DMS114 treated with DMSO at 0.1 percent for 48 hours (cell line): ENCODE measurements around the gene PLSCR1.
"Not testable (repeated sequence)": the region's sequence is repeated elsewhere in the genome, so short reads cannot be mapped to it uniquely, and the experiment has no call there.

Experiments used
- DNase-seq: peaks from one replicate; lab custom pipeline; 2025; ENCODE audit not compliant: unreplicated experiment; lab: John Stamatoyannopoulos, UW

Gene PLSCR1

GRCh38 chr3:146519810-146520209 lies 24.6 kb downstream of the PLSCR1 start:
- no peak for DNase-seq

- no peak for DNase-seq
These were observed 26.5 kb downstream of the PLSCR1 start for GRCh38 chr3:146517684-146518435.

GRCh38 chr3:146513386-146514051 lies 30.9 kb downstream of the PLSCR1 start:
- no peak for DNase-seq

DNA sequence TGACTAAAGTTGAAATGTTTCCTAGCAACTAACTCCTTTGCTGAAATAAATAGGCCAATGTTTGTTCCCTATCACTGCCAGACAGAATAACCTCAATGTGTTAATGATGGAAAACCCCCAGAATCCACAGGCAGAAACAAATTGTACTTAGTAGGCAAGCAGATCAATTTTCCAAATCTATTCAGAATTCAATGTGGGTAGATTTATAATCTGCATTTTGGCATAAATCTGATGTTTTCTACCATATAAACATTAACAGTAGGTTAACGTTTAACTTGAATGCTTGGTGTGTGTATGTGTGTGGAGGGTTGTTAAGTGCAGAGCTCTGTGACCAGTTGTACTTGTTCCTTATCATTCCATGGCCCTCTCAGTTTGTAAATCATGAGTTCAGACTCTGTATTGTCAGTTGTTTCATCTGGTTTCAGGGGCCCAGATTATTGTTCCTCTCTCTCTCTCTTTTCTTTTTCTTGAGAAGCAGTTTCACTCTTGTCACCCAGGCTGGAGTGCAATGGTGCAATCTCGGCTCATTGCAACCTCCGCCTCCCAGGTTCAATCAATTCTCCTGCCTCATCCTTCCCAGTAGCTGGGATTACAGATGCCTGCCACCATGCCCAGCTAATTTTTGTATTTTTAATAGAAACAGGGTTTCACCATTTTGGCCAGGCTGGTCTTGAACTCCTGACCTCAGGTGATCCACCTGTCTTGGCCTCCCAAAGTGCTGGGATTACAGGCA lies 32.8 kb downstream of the PLSCR1 start:
- DNase-seq: no peak

- no peak for DNase-seq
These were observed 36.9 kb downstream of the PLSCR1 start for GRCh38 chr3:146507331-146508120.

GRCh38 chr3:146505516-146505915 lies 38.9 kb downstream of the PLSCR1 start:
- no peak for DNase-seq

- DNase-seq: no peak
These were observed 39.8 kb downstream of the PLSCR1 start for GRCh38 chr3:146504498-146505197.

GRCh38 chr3:146503461-146504202 lies 40.8 kb downstream of the PLSCR1 start:
- no peak for DNase-seq

- DNase-seq: no peak
These were observed 41.4 kb downstream of the PLSCR1 start for GRCh38 chr3:146502887-146503460.

DNA sequence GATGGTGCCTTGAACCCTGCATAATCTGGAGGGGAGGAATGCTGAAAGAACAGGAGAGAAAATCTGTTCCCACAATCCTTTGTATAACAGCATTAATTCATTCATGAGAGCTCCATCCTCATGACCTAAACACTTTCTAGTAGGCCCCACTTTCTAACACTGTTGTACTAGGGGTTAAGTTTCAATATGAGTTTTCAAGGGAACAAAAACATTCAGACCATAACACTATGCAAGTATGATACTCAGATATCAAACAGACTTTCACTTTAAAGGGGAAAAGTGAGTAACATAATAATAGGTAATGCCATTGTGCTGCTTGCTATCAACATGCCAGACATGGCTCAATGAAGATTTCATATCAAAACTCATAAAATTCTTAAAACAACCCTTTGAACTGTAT lies 42.7 kb downstream of the PLSCR1 start:
- no peak for DNase-seq

GRCh38 chr3:146499701-146500100 lies 44.7 kb downstream of the PLSCR1 start:
- DNase-seq: no peak

DNA sequence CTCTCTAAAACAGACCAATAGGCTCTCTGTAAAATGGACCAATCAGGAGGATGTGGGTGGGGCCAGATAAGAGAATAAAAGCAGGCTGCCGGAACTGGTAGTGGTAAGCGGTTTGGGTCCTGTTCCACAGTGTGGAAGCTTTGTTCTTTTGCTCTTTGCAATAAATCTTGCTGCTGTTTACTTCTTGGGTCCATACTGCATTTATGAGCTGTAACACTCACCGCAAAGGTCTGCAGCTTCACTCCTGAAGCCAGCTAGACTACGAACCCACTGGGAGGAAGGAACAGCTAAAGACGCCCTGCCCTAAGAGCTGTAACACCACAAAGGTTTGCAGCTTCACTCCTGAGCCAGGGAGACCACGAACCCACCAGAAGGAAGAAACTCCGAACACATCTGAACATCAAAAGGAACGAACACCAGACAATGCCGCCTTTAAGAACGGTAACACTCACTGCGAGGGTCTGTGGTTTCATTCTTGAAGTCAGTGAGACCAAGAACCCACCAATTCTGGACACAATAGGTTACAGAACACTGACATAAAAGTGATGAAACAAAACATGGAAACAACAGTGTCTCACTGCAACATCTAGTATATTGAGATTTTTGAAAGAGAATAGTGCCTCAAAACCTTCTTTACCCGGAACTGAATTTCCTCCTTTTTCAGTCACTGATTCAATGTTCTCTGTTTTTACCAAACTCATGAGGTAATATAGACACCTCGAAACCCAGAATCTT lies 46.2 kb downstream of the PLSCR1 start:
- DNase-seq: no peak

DNA sequence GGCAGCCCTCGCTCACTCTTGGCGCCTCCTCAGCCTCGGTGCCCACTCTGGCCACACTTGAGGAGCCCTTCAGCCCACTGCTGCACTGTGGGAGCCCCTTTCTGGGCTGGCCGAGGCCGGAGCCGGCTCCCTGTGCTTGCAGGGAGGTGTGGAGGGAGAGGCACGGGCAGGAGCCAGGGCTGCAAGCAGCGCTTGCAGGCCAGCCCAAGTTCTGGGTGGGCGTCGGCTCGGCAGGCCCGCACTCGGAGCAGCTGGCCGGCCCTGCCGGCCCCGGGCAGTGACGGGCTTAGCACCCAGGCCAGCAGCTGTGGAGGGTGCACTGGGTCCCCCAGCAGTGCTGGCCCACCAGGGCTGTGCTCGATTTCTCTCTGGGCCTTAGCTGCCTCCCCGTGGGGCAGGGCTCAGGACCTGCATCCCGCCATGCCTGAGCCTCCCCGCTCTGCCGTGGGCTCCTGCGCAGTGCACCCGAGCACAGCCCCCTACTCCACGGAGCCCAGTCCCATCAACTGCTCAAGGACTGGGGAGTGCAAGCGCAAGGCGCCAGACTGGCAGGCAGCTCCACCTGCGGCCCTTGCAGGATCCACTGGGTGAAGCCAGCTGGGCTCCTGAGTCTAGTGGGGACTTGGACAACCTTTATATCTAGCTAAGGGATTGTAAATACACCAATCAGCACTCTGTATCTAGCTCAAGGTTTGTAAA lies 47.1 kb downstream of the PLSCR1 start:
- not testable (repeated sequence) for DNase-seq

DNA sequence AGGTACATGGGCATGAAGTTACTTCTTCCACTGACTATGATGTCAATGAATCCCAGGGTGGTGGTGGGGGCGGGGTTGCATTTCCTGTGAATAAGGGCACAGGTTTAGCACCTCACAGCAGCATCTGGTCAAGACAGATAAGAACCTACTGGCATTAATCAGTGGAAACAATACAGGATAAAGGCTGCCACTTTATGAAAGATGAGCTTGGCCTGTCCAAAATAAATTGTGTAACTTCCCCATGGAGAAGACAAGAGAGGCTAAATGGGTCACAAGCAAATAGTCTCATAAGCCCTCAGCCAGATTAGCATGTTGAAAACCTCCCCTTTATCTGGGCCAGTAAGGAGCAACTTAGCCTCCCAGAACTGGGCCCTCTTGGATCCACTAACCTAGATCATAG lies 47.7 kb downstream of the PLSCR1 start:
- DNase-seq: no peak

- no peak for DNase-seq
These were observed 48.2 kb downstream of the PLSCR1 start for GRCh38 chr3:146496251-146496650.

- no peak for DNase-seq
These were observed 50.6 kb downstream of the PLSCR1 start for GRCh38 chr3:146493761-146494160.

- DNase-seq: no peak
These were observed 51.2 kb downstream of the PLSCR1 start for GRCh38 chr3:146493221-146493620.

GRCh38 chr3:146491303-146491702 lies 53.1 kb downstream of the PLSCR1 start:
- no peak for DNase-seq
